GM21825 (cell line): ENCODE results near the gene RGS2.
A peak's percentile ranks its signal among the peaks of the same experiment; 100 is the strongest.

Experiments used
- ATAC-seq: cut with Tn5 transposase; IDR thresholded peaks from one replicate; pipeline ENCODE4 v1.9.1; 2021; ENCODE audit warnings: mild to moderate bottlenecking, moderate library complexity; ENCODE audit not compliant: unreplicated experiment

Gene RGS2

GRCh38 chr1:192794768-192795035 is 14.1 kb upstream of the RGS2 start:
- no peak for ATAC-seq

DNA sequence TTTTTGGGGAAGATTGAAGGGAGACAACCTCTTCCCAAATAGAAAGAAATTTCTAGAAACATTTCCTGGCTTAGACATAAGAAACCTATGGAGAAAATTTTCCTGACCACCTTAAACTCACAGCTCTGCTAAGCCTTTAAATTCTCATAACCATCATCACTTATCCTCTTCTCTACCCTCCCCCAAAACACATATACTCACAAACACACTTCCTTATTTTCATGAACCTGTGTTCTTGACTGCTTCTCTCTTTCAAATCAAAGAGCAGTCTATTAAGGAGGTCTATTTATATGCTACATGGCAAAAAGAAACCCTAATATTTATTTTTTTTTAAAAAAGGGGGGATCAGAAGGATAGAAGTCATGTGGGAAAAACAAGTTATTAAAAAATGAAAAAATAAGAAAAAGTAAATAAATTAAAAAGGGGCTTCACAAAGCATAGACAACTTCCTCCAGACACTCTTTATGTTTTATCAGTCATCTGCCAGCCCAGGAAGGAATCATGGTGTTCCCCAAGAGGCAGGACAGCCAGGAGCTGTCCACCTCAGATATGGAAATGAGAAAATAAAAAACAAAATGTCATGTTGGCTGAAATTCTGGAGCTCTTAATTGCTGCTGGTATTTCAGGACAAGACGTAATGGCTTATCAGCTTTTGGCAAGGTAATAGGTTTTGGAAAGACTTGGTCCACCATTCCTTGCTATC is 12.8 kb upstream of the RGS2 start:
- no peak for ATAC-seq

DNA sequence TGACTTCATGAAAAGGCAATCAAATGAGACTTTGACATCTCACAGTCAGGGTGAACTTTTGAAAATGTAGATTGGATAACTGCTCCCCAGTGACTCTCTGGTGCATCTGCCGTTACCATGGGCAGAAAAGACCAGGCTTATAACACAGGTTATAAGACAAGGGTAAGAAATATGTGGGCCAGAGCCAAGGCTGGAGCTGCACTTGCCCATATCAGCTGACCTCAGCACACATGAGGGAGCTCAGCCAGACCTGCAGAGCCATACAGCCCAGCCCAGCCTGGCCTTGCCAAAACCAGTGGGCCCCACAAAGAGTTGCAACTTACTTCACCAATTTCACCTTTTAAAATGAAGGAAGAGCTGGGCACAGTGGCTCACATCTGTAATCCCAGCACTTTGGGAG is 11.7 kb upstream of the RGS2 start:
- ATAC-seq = no peak

DNA sequence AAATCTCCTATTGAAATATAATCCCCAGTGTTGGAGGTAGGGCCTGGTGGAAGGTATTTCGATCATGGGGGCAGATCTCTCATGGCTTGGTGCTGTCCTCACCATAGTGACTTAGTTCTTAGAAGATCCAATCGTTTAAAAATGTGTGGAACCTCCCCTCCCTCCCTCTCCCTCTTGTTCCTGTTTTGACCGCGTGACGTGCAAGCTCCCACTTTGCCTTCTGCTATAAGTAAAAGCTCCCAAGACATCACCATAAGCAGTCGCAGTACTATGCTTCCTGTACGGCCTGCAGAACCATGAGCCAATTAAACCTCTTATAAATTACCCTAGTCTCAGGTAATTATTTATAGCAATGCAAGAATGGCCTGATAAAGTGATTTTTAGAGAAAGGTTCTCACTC is 10.9 kb upstream of the RGS2 start:
- no peak for ATAC-seq

DNA sequence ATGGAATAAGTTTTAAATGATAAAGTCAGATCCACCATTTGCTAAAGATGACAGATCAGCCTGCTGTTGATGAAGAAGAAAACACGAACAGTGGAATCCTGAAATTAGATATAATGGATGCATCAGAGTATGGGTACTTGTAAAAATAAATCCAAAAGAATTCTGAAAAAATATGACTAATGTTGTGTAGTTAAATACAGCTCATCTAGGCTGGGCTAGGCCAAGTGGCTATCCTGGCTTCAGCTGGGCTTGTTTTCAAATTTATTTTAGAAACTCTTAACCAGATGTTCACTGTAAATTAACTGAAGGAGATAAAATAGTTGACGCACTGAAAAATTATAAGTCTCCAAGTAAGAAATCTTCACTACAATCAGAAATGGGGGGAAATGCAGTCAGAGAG is 7.4 kb upstream of the RGS2 start:
- no peak for ATAC-seq

GRCh38 chr1:192802406-192802805 is 6.4 kb upstream of the RGS2 start:
- ATAC-seq = no peak

DNA sequence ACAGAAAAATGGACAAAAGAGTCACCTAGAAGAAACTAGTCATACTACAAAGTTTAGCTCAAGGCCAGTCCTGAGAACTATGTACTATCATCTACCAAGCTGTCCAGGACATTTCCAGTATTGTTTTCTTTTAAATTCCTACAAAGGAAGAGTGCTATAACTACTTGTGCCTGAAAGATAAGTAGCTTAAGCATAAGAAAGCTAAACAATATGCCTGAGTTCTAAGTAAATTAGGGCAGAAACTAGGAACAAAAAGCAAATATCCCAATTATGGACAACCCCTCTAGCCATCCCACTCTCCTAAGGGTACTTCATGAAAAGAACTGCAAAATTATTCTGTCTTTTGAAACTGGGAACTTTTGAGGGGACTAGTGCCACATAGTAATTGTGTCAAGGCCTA is 5.3 kb upstream of the RGS2 start:
- no peak for ATAC-seq

GRCh38 chr1:192805832-192806323 is 3.0 kb upstream of the RGS2 start:
- peak; percentile 32 for ATAC-seq

- ATAC-seq = peak; percentile 33
Observed at GRCh38 chr1:192807211-192808162, 1.4 kb upstream of the RGS2 start.

GRCh38 chr1:192808163-192808517 is 699 bp upstream of the RGS2 start:
- ATAC-seq = no peak

DNA sequence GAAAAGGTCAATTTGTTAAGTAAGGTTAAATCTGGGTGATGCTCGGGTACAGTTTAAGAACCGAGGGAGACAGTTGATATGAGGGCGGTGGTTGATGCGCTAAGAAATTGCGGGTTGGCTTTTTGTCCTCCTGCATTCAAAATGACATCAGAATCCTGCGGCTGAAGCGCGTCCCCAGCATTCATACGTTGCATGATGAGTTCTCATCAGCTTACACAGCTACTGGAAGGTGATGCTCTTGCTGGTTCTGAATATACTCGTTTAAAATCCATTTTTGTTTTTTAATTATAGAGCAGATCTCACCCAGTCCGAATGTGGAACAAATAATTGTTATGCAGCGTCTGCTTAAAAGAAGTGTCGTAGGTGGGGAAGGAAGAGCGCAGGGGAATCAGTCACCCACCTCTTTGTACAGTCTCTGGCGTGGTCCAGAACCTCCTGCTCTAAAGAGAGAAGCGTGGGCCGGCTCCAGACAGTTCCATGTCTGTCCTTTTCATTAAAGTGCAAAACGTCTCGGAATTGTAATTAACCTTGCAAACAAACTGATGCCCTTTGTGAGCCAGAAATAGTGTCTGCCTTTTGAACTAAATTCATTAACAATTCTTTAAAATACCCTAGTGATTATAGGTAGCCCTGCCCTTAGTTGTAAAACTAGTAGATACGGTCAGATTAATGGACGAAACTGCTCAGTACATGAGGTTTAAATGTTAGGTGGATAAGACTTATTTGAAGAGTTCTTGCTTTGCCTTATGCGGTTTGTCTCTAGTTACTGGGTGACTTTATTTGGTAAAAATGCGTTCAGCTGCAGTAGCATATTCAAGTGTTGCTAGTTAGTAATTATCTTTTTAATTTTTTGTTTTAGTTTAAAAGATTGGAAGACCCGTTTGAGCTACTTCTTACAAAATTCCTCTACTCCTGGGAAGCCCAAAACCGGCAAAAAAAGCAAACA is 741 bp downstream of the RGS2 start:
- ATAC-seq = no peak

DNA sequence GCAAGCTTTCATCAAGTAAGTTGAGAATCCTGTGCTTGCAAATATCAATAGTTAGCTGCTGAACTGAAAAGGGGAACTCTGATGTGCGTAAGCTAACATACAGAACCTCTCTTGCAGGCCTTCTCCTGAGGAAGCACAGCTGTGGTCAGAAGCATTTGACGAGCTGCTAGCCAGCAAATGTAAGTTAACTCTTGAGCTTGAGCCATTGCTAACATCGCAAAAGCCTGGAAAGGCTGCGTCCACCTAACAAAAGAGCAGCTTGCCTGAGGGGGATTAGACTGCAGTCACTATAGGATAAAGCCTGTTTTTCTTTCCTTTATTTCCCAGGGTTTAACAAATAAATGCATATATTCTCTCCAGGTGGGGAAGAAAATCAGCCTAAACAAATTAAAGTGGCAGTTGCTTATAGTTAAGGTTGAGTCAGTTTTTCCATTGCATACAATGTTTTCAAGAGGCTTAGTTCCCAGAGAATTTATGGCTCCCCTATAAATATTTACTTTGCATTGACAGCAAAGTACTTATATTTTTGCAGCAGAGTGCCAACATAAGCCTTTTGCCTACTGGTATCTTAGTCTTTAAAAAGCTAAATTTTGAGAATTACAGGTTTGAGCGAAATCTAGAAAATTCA is 1.5 kb downstream of the RGS2 start:
- peak; percentile 22 for ATAC-seq

GRCh38 chr1:192811006-192811405 is 2.2 kb downstream of the RGS2 start:
- ATAC-seq = no peak

DNA sequence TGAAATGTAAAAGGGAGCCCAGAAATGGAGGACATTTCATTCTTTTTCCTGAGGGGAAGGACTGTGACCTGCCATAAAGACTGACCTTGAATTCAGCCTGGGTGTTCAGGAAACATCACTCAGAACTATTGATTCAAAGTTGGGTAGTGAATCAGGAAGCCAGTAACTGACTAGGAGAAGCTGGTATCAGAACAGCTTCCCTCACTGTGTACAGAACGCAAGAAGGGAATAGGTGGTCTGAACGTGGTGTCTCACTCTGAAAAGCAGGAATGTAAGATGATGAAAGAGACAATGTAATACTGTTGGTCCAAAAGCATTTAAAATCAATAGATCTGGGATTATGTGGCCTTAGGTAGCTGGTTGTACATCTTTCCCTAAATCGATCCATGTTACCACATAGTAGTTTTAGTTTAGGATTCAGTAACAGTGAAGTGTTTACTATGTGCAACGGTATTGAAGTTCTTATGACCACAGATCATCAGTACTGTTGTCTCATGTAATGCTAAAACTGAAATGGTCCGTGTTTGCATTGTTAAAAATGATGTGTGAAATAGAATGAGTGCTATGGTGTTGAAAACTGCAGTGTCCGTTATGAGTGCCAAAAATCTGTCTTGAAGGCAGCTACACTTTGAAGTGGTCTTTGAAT is 2.9 kb downstream of the RGS2 start:
- no peak for ATAC-seq

- ATAC-seq = no peak
Observed at GRCh38 chr1:192812420-192813209, 3.8 kb downstream of the RGS2 start.

- no peak for ATAC-seq
Observed at GRCh38 chr1:192814805-192815204, 6.0 kb downstream of the RGS2 start.

DNA sequence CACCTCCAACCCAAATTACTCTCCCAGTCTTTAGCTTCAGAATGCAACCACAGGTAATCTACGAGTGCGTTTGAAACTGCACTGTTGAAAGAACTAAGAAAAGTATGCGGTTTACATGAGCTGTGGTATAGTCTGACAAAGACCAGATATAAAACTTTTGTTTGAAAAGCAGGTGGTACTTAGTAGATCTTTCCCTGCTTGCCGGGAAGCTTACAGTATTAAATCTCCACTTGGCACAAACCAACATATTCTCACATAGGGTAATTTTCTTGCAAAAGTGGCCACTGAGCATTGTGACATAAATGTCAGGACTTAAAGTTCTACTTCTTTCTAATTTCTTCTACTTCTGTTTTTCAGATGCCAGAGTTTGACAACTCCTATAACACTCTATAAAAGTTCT is 8.4 kb downstream of the RGS2 start:
- no peak for ATAC-seq

DNA sequence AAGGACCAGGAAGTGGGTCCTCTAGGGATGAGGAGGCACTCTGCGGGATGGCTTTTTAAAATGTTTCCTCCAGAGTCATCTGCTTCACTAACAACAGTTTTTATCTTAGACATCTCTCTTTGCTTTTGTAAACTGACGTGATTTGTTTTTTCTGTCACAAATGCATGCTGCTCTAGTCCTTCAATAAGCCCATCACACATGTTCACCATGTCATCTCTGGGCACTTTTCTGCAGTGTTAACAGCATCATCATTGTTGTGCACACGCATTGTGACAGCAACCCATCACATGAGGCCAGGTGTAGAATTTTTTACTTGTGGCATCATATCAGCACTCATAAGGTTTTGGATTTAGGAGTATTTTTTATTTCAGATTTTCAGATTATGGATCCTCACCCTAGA is 12.5 kb downstream of the RGS2 start:
- ATAC-seq = no peak

DNA sequence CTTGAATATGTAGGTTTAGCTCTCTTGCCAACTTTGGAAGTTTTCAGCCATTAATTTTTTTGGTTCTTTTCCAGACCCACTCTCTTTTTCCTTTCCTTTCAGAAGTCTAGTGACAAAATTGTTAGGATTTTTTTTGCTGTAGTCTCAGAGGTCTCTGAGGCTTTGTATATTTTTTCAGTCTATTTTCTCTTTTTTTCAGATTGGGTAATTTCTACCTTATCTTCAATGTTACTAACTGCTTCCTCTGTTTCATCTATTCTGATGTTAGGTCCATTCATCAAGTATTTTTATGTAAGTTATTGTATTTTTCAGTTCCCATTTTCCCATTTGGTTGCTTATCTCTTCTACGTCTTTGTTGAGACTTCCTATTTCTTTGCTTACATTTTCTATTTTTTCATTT is 15.7 kb downstream of the RGS2 start:
- ATAC-seq = no peak
